GM19240 (cell line): ENCODE data around the gene DKK1.
"Not testable (repeated sequence)": the region's sequence is repeated elsewhere in the genome, so short reads cannot be mapped to it uniquely, and the experiment has no call there.

ENCODE experiments used
- DNase-seq: peaks from one replicate; pipeline ENCODE4 v3.0.0; 2011; ENCODE audit warnings: low spot score; ENCODE audit not compliant: insufficient read length

Gene DKK1

GRCh38 chr10:52318136-52318701 is 4.1 kb downstream of the DKK1 start:
- no peak for DNase-seq

- DNase-seq: no peak
Measured at GRCh38 chr10:52318822-52319464, 4.9 kb downstream of the DKK1 start.

GRCh38 chr10:52319926-52320325 is 5.8 kb downstream of the DKK1 start:
- DNase-seq: no peak

GRCh38 chr10:52322323-52322722 is 8.2 kb downstream of the DKK1 start:
- no peak for DNase-seq

- no peak for DNase-seq
Measured at GRCh38 chr10:52322936-52323335, 8.9 kb downstream of the DKK1 start.

DNA sequence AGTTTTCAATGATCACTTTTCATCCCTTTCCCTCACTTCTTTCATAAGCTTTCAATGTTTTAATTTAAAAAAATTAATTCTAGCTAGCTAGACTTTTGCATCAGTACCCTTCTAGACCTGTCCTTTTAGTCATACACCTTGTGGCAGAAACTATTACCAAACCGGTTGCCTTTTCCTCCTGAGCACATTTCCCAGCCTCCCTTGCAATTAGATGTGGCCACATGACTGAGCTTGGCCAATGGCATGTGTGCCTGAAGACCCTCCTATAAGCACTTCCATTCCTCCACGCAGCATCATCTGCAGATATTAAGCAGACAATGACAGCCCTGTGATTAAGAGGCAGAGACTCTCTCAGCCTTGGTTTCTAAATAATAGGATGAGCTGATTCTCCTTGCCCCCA is 12.3 kb downstream of the DKK1 start:
- DNase-seq: no peak

DNA sequence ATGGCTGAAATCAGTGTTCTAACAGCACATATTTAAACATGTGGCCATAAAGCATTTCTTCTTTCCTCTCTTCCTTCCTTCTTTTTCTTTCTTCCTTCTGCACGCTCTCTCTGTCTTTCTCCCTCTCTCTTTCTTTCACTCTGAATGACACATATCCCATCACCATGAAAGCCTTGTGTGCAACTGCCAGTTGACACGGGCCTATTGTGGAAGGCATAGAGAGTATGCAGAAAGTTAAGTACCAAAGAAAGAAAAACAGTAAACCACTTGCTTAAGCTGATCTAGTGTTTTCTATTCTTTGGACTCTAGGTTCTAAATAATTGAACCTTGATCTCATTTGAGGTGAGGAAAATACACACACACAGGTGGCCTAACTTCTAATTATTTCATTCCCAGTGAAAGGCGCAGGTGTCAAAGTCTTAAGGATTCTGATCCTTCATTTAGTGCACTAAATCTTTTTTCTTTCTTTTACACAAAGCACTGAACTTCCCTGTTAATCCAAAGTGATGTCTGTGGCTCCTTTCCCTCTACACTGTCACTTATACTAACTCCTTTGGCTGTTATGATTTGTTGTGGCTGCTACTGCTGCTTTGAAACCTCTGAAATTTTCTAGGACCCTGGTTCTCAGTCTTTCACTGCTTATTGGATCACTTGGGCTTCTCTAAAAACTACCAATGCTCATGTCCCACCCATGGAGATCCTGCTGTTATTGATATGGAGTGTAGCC is 17.7 kb downstream of the DKK1 start:
- no peak for DNase-seq

GRCh38 chr10:52332815-52333214 is 18.7 kb downstream of the DKK1 start:
- DNase-seq: no peak

- no peak for DNase-seq
Measured at GRCh38 chr10:52334595-52334994, 20.5 kb downstream of the DKK1 start.

GRCh38 chr10:52335665-52336064 is 21.6 kb downstream of the DKK1 start:
- DNase-seq: no peak

DNA sequence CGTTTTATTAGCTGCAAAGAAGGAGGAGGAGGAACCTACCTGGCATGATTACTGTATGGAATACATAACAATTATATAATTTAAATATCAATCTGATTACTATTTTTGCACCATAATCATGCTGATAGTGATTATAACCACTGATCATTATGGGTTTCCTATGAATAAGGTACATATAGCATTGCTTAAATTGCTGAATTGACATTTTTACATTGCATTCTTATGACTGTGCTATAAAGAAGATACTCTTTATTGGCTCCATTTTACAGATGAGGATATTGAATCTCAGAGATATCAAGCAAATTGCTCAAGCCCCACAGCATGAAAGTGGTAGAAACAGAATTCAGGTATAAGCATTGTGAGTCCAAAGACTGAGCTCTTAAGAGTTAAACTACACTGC is 23.1 kb downstream of the DKK1 start:
- DNase-seq: no peak

GRCh38 chr10:52343439-52343838 is 29.4 kb downstream of the DKK1 start:
- DNase-seq: no peak

DNA sequence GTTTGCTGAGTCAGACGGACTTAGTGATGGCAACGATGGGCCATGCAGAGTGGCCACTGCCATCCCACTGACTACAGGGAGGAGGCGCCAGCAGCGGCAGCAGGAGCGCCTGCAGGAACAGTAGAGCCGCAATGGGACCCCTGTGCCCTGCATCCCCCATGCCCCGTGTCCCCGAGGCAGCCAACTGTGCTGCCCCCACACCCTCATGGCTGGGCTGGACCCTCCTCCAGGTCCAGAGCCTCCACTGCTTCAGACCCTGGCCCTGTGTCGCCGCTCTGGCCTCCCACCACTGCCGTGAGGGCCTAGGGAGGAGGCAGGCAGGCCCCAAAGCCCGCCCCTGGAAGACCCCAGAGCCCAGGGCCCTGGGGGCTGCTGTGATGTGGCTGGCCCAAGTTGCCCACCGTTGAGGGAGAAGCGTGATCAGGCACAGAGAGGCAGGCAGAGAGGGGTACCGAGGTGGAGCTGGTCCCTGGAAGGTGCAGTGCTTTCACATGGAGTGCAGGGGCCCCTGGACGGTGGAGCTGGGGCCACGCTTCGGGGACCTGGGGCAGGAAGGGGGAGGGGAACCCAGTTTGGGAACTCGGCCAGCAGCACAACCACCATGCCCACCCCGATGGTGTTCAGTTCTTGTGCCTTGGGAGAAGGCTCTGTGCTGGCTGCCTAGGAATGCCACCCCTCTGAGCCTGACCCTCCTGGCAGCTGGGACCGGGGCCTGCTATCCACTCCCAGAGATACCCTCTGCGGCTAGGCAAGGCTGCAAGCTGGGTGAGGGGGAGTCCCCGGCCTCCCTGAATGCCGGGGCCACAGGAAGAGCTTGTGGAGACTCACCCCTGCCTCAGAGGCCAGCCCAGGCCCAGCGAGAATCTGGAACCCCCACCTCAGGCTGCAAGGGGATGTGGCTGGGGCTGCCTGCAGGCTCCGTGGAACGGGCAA is 32.6 kb downstream of the DKK1 start:
- no peak for DNase-seq

DNA sequence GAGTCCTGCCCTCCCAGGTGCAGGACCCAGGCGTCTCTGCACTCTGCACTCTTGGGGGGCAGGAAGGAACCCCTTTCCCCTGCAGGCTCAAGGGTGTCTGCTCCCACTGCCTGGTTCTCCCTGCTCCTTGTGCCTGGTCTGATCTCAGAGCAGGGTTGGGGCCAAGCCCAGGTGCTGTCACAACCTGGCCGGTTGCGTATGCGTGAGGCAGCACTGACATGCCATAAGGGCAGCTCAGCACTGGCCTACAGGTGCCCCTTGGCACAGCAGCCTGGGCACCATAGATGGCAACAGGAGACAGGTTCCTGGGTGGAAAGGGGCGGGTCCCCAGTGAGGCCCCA is 33.2 kb downstream of the DKK1 start:
- DNase-seq: no peak

- DNase-seq: no peak
Measured at GRCh38 chr10:52348037-52348564, 34.0 kb downstream of the DKK1 start.

GRCh38 chr10:52351914-52352330 is 37.8 kb downstream of the DKK1 start:
- no peak for DNase-seq

GRCh38 chr10:52353205-52353604 is 39.1 kb downstream of the DKK1 start:
- DNase-seq: no peak

DNA sequence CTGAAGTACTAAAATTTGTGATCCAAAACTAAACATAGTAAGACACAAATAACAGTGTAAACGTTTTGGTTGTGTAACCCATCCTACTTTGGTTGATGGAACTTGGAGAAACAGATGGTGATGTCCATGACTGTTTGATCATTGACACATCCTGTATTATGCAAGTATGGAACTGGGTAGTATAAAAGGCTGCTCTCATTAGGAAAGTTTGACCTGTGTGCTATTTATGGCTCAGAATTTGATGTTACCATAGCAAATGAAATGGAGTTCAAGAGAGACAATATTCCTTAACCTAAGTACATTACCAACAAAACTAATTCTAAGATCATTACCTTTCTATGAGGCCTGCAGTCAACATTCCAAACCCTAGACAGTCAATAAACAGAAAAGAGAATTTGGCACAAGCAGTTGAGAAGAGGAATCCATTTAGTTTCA is 39.9 kb downstream of the DKK1 start:
- DNase-seq: no peak

DNA sequence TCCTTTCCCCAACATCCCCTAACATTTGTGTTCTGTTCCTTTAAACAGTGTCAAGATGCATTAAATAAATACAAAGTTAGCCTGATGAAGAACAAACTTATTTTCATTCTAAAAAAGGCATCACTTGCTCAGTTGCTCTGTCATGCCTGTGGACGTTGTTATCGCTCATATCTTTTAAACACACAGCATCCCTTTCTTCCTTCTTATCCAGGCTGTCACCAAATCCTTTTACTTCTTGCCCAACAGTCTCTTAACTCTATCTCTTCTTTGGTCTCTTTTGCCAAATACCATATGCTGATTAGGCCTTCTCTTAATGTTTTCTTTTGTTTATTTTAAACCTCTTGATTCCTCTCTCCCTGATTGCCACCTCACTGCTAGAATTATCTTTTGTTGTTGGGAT is 43.9 kb downstream of the DKK1 start:
- DNase-seq: no peak

DNA sequence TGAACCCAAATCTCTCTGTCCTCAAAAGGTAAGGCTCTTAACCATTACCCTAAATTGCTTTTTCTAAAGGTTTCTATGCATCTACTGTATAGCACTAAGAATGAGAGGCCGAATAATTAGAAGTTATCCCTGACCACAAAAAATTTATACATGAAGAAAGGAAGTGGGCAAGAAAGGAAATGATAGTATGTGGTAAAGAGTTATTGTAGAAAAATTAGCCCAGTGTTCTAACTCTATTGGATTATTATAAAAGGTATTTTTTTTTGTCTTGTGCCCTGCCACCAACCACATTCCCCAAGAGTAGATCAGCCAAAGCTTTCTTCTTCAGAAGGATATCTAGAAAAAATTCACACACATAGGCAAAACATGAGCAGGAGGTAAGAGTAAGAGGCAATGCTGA is 45.4 kb downstream of the DKK1 start:
- DNase-seq: no peak

- not testable (repeated sequence) for DNase-seq
Measured at GRCh38 chr10:52365547-52366432, 51.7 kb downstream of the DKK1 start.
